H9 (cell line): Measurements from ENCODE around the gene PKN3. TPM values are rescaled to one million over a fixed set of nuclear protein-coding genes. Genes with fewer than 3 reads are reported as not detected.

ENCODE experiments used
- DNase-seq: peaks from one replicate; pipeline ENCODE4 v3.0.0-alpha.2; 2017
- H2AFZ ChIP-seq: one replicate; pipeline ENCODE4 v1.6.1; 2013; ENCODE audit warnings: mild to moderate bottlenecking, low read length, control low read depth, moderate library complexity
- H2AK5ac ChIP-seq: 2 replicates; pipeline ENCODE4 v1.6.1; 2013; ENCODE audit warnings: low read length, control low read depth, mixed read lengths; ENCODE audit not compliant: insufficient read length
- H2BK120ac ChIP-seq: one replicate; pipeline ENCODE4 v1.6.1; 2013; ENCODE audit warnings: low read depth, mild to moderate bottlenecking, low read length, control low read depth, inconsistent platforms; ENCODE audit not compliant: poor library complexity, severe bottlenecking
- H2BK12ac ChIP-seq: 2 replicates; pipeline ENCODE4 v1.6.1; 2013; ENCODE audit warnings: low read length, control low read depth, mixed read lengths, low read depth; ENCODE audit not compliant: insufficient read length
- H2BK15ac ChIP-seq: 2 replicates; pipeline ENCODE4 v1.6.1; 2013; ENCODE audit warnings: low read depth, low read length, control low read depth
- H2BK20ac ChIP-seq: one replicate; pipeline ENCODE4 v1.6.1; 2013; ENCODE audit warnings: low read depth, mild to moderate bottlenecking, low read length, control low read depth, inconsistent platforms; ENCODE audit not compliant: poor library complexity, severe bottlenecking
- H2BK5ac ChIP-seq: 2 replicates; pipeline ENCODE4 v1.6.1; 2013; ENCODE audit warnings: low read length, control low read depth, mixed read lengths; ENCODE audit not compliant: insufficient read length
- H3K14ac ChIP-seq: 2 replicates; pipeline ENCODE4 v1.6.1; 2013; ENCODE audit warnings: low read length, control low read depth; ENCODE audit not compliant: insufficient read depth
- H3K18ac ChIP-seq: 2 replicates; pipeline ENCODE4 v1.6.1; 2013; ENCODE audit warnings: low read depth, mild to moderate bottlenecking, mixed read lengths, low read length, control low read depth; ENCODE audit not compliant: insufficient read length
- H3K23ac ChIP-seq: 2 replicates; pipeline ENCODE4 v1.6.1; 2013; ENCODE audit warnings: low read length, control low read depth, mixed read lengths, low read depth; ENCODE audit not compliant: insufficient read length
- H3K23me2 ChIP-seq: 2 replicates; pipeline ENCODE4 v1.6.1; 2013; ENCODE audit warnings: low read depth, mild to moderate bottlenecking, mixed read lengths, low read length, control low read depth; ENCODE audit not compliant: insufficient read length, poor library complexity, severe bottlenecking
- H3K27ac ChIP-seq: 2 replicates; pipeline ENCODE4 v1.5.1; 2013; ENCODE audit warnings: low read length, control low read depth, mixed read lengths, low read depth; ENCODE audit not compliant: insufficient read length
- H3K27me3 ChIP-seq: 2 replicates; pipeline ENCODE4 v1.6.1; 2013; ENCODE audit warnings: low read length, control low read depth, inconsistent platforms; ENCODE audit not compliant: insufficient read depth
- H3K4ac ChIP-seq: 2 replicates; pipeline ENCODE4 v1.6.1; 2013; ENCODE audit warnings: low read depth, mild to moderate bottlenecking, control low read depth, inconsistent platforms, low read length, moderate library complexity
- H3K4me1 ChIP-seq: 2 replicates; pipeline ENCODE4 v1.6.1; 2013; ENCODE audit warnings: low read length, control low read depth, inconsistent platforms; ENCODE audit not compliant: insufficient read depth
- H3K4me2 ChIP-seq: 2 replicates; pipeline ENCODE4 v1.6.1; 2013; ENCODE audit warnings: low read length, control low read depth, mixed read lengths; ENCODE audit not compliant: insufficient read length, insufficient read depth
- H3K56ac ChIP-seq: 2 replicates; pipeline ENCODE4 v1.6.1; 2013; ENCODE audit warnings: low read depth, mild to moderate bottlenecking, mixed read lengths, low read length, control low read depth; ENCODE audit not compliant: insufficient read length
- H3K79me1 ChIP-seq: 2 replicates; pipeline ENCODE4 v1.6.1; 2013; ENCODE audit warnings: low read depth, mild to moderate bottlenecking, moderate library complexity, low read length, control low read depth, inconsistent platforms; ENCODE audit not compliant: insufficient read depth, poor library complexity, severe bottlenecking
- H3K79me2 ChIP-seq: 2 replicates; pipeline ENCODE4 v1.6.1; 2013; ENCODE audit warnings: low read length, control low read depth, inconsistent platforms; ENCODE audit not compliant: insufficient read depth
- H3K9ac ChIP-seq: 2 replicates; pipeline ENCODE4 v1.6.1; 2013; ENCODE audit warnings: low read length, control low read depth, mixed read lengths; ENCODE audit not compliant: insufficient read length; ENCODE audit errors: extremely low read depth
- H3K9me3 ChIP-seq: one replicate; pipeline ENCODE4 v1.6.1; 2013; ENCODE audit warnings: low read depth, low read length, inconsistent platforms; ENCODE audit not compliant: control insufficient read depth
- H3T11ph ChIP-seq: one replicate; pipeline ENCODE4 v1.6.1; 2013; ENCODE audit warnings: mild to moderate bottlenecking, low read length, control low read depth, inconsistent platforms
- H4K20me1 ChIP-seq: one replicate; pipeline ENCODE4 v1.6.1; 2013; ENCODE audit not compliant: control insufficient read depth, insufficient read length, insufficient read depth
- H4K5ac ChIP-seq: 2 replicates; pipeline ENCODE4 v1.6.1; 2013; ENCODE audit warnings: low read depth, mild to moderate bottlenecking, mixed read lengths, low read length, control low read depth; ENCODE audit not compliant: insufficient read length
- H4K8ac ChIP-seq: replicated peaks from 2 replicates; pipeline ENCODE4 v1.6.1; 2013; ENCODE audit warnings: low read length, control low read depth, mixed read lengths, low read depth; ENCODE audit not compliant: insufficient read length
- H4K91ac ChIP-seq: 2 replicates; pipeline ENCODE4 v1.6.1; 2013; ENCODE audit warnings: low read depth, mild to moderate bottlenecking, moderate library complexity, mixed read lengths, low read length, control low read depth; ENCODE audit not compliant: insufficient read length
- H3K27ac Mint-ChIP-seq, 3 experiments: 2 replicates in 2 of 3; 3 replicates in 1 of 3; pipeline ENCODE4 v1.8.0; 2020 to 2021; ENCODE audit warnings: mixed read lengths in 3 of 3, mild to moderate bottlenecking in 1 of 3, moderate library complexity in 1 of 3
- H3K27me3 Mint-ChIP-seq: 2 replicates; pipeline ENCODE4 v1.8.0; 2021; ENCODE audit warnings: low read depth, mild to moderate bottlenecking, moderate library complexity, mixed read lengths
- H3K36me3 Mint-ChIP-seq, 3 experiments: 2 replicates in 2 of 3; 3 replicates in 1 of 3; pipeline ENCODE4 v1.8.0; 2020 to 2021; ENCODE audit warnings: low read depth in 3 of 3, mixed read lengths in 3 of 3; ENCODE audit not compliant: insufficient read depth in 1 of 3
- H3K4me1 Mint-ChIP-seq, 2 experiments: 2 replicates each; pipeline ENCODE4 v1.8.0; 2020; ENCODE audit warnings: mixed read lengths in 2 of 2
- H3K4me3 Mint-ChIP-seq, 2 experiments: 2 replicates in 1 of 2; 3 replicates in 1 of 2; pipeline ENCODE4 v1.8.0; 2020 to 2021; ENCODE audit warnings: mild to moderate bottlenecking in 2 of 2, mixed read lengths in 2 of 2, moderate library complexity in 1 of 2
- H3K9me3 Mint-ChIP-seq, 2 experiments: 2 replicates in 1 of 2; 3 replicates in 1 of 2; pipeline ENCODE4 v1.8.0; 2020; ENCODE audit warnings: mild to moderate bottlenecking in 2 of 2, mixed read lengths in 2 of 2, moderate library complexity in 1 of 2
- WGBS: extraction: QIAGEN DNeasy Blood & Tissue Kit; methylation state at CpG from one replicate; pipeline ENCODE4 v1.1.7; 2013; ENCODE audit warnings: missing lambda C conversion rate, low lambda C conversion rate, mixed read lengths; ENCODE audit not compliant: insufficient read length; ENCODE audit errors: extremely low coverage; 5-methylcytosine and 5-hydroxymethylcytosine counted together
- total RNA-seq: library from RNA; stranded (reverse); gene quantifications from 2 replicates; pipeline ENCODE4 v1.2.1, GENCODE V29; 2021
- TF ChIP-seq, protein P1 (sequence below): fragments of 200-600 bp; sonication (generic); conservative IDR thresholded peaks from 3 replicates; pipeline ENCODE4 v1.8.0; 2021; ENCODE audit warnings: antibody characterized with exemption, mild to moderate bottlenecking

Gene PKN3
- total RNA-seq, 1 experiment from 2014 or later, result 25.0 TPM

DNA sequence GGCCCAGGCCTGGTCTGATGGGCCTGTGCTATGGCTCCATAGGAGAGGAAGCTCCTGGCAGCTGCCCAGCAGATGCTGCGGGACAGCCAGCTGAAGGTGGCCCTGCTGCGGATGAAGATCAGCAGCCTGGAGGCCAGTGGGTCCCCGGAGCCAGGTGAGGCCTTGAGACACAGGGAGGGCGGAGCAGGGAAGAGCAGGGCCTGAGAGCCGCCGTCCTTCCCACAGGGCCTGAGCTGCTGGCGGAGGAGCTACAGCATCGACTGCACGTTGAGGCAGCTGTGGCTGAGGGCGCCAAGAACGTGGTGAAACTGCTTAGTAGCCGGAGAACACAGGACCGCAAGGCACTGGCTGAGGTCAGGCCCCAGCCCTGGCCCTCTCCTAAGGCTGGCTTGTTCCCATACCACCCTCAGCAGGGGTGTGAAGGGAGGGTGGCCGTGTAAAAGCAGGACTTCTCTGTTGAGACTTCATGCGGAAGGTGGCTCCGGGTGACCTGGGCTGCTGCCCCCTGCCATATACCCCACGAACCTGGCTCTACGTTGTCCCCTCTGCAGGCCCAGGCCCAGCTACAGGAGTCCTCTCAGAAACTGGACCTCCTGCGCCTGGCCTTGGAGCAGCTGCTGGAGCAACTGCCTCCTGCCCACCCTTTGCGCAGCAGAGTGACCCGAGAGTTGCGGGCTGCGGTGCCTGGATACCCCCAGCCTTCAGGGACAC, 4.5 kb downstream of the PKN3 start:
- no peaks in the 10 kb centered on the region for H3K27me3 ChIP-seq
- no peak overlapping the region for H3K14ac ChIP-seq
- no peaks in the 10 kb centered on the region for H3K9me3 ChIP-seq
- no peak overlapping the region for H2BK12ac ChIP-seq
- no peak overlapping the region for H2AK5ac ChIP-seq
- no peak overlapping the region for H4K8ac ChIP-seq
- H2BK15ac ChIP-seq, result no peak overlapping the region
- H3K27ac ChIP-seq, result no peak overlapping the region
- Mint-ChIP-seq H3K27ac (no peak overlapping the region), H3K9me3 (peaks cover 2% of the 10 kb centered on the region in 2 experiments; a peak in 1 of 5 replicates), H3K36me3 (peaks cover 5 to 10% (median 8%) of the 10 kb centered on the region in 3 experiments; a peak in 4 of 7 replicates), H3K27me3 (no peaks in the 10 kb centered on the region; the same call in 1 of the 2 replicates), H3K4me1 (peaks cover 2 to 7% of the 10 kb centered on the region in 2 experiments; a peak in 3 of 4 replicates), H3K4me3 (no peak overlapping the region)
- no peak overlapping the region for H2BK5ac ChIP-seq
- no peak overlapping the region for H3K18ac ChIP-seq
- H3K4me1 ChIP-seq, result no peaks in the 10 kb centered on the region
- no peak overlapping the region for H2BK120ac ChIP-seq
- no peak overlapping the region for H3K9ac ChIP-seq
- no peak overlapping the region for H4K91ac ChIP-seq
- H3K79me1 ChIP-seq, result no peaks in the 10 kb centered on the region
- no peak overlapping the region for H2AFZ ChIP-seq
- H3K4me2 ChIP-seq, result no peak overlapping the region
- H3T11ph ChIP-seq, result no peak overlapping the region
- H4K5ac ChIP-seq, result no peak overlapping the region
- no peak overlapping the region for H3K56ac ChIP-seq
- H3K4ac ChIP-seq, result no peak overlapping the region
- H3K23ac ChIP-seq, result no peak overlapping the region
- no peaks in the 10 kb centered on the region for H4K20me1 ChIP-seq
- H3K79me2 ChIP-seq, result no peaks in the 10 kb centered on the region
- TF ChIP-seq, protein P1, sequence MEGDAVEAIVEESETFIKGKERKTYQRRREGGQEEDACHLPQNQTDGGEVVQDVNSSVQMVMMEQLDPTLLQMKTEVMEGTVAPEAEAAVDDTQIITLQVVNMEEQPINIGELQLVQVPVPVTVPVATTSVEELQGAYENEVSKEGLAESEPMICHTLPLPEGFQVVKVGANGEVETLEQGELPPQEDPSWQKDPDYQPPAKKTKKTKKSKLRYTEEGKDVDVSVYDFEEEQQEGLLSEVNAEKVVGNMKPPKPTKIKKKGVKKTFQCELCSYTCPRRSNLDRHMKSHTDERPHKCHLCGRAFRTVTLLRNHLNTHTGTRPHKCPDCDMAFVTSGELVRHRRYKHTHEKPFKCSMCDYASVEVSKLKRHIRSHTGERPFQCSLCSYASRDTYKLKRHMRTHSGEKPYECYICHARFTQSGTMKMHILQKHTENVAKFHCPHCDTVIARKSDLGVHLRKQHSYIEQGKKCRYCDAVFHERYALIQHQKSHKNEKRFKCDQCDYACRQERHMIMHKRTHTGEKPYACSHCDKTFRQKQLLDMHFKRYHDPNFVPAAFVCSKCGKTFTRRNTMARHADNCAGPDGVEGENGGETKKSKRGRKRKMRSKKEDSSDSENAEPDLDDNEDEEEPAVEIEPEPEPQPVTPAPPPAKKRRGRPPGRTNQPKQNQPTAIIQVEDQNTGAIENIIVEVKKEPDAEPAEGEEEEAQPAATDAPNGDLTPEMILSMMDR, result no peak
- no peak for DNase-seq
- H3K23me2 ChIP-seq, result peaks cover 7% of the 10 kb centered on the region
- H2BK20ac ChIP-seq, result no peak overlapping the region
- WGBS, result no CpG with 5 or more reads among the region's 23 CpGs
